DMS53 treated with DMSO at 0.1 percent for 48 hours (cell line): ENCODE results near the gene BRICD5.

Experiments
- DNase-seq: peaks from one replicate; lab custom pipeline; 2025; ENCODE audit not compliant: unreplicated experiment; lab: John Stamatoyannopoulos, UW

Gene BRICD5

GRCh38 chr16:2165861-2166260 lies 44.8 kb downstream of the BRICD5 start:
- no peak for DNase-seq

DNA sequence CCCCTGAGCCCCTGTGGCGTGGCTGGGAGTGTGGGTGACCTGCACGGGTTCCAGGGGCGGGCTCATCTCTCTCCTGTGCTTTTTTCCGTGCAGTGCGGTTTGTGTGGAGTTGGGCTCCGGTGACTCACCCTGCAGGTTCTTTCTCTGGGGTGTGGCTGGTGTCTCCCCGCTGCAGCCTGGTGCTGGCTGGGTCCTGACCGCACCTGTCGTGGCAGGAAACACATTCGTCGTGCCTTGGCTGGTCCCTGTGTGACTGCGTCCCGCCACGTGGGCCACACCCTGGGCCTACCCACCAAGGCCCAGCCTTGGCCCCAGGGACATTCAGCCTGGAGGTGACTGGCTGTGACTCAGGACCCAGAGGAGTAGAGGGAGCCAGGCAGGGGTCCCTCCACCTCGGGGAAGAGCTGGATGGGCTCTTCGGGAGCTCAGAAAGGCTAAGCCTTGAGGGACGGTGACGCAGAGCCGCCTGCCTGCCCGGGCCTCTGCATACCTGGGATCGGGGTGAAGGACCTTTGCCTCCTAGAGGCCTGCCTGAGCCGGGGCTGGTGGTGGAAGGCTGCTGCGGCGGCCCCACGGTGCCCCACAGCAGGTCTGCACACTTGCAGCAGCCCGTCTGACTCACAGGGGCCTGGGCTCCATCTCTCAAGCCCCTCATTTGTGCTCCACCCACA lies 47.3 kb downstream of the BRICD5 start:
- no peak for DNase-seq

- no peak for DNase-seq
Measured at GRCh38 chr16:2162676-2163118, 48.0 kb downstream of the BRICD5 start.

- DNase-seq = no peak
Measured at GRCh38 chr16:2161911-2162310, 48.8 kb downstream of the BRICD5 start.

GRCh38 chr16:2160915-2161551 lies 49.6 kb downstream of the BRICD5 start:
- no peak for DNase-seq
